Muscle of leg (tissue), 11 donors: ENCODE data around the gene EFEMP2. TPM values are rescaled to one million over a fixed set of nuclear protein-coding genes. Genes with fewer than 3 reads are reported as not detected.

Experiments
- DNase-seq: peaks from one replicate; pipeline ENCODE4 v3.0.0; 2013
- H3K27ac ChIP-seq: one replicate; pipeline ENCODE4 v1.5.1; 2013; ENCODE audit warnings: mild to moderate bottlenecking, low read length, control low read depth
- H3K27me3 ChIP-seq: one replicate; pipeline ENCODE4 v1.6.1; 2013; ENCODE audit warnings: low read length; ENCODE audit not compliant: control insufficient read depth, insufficient read depth
- H3K36me3 ChIP-seq: one replicate; pipeline ENCODE4 v1.6.1; 2013; ENCODE audit warnings: low read length; ENCODE audit not compliant: control insufficient read depth, insufficient read depth
- H3K4me1 ChIP-seq: one replicate; pipeline ENCODE4 v1.6.1; 2013; ENCODE audit warnings: low read length; ENCODE audit not compliant: control insufficient read depth, insufficient read depth
- H3K4me3 ChIP-seq: one replicate; pipeline ENCODE4 v1.5.1; 2013; ENCODE audit warnings: low read length, control low read depth
- H3K9me3 ChIP-seq: replicated peaks from 2 replicates; pipeline ENCODE4 v1.6.1; 2013; ENCODE audit warnings: low read depth, low read length; ENCODE audit not compliant: control insufficient read depth
- WGBS: methylation state at CpG from one replicate; pipeline ENCODE4 v1.1.5; 2013; ENCODE audit warnings: missing lambda C conversion rate; ENCODE audit not compliant: insufficient coverage; 5-methylcytosine and 5-hydroxymethylcytosine counted together
- polyA plus RNA-seq, 8 donors: library from polyadenylated mRNA; unstranded; fragments of 120-200 nt; gene quantifications; one replicate each; pipeline versions ENCODE4 v1.2.1 to v1.2.3, GENCODE V29; 2013; ENCODE audit warnings: inconsistent platforms in 1 of 8, low replicate concordance in 1 of 8; ENCODE audit not compliant: insufficient read length in 8 of 8, insufficient read depth in 1 of 8
- total RNA-seq: library from RNA; stranded (reverse); fragments of 120-200 nt; gene quantifications from one replicate; pipeline ENCODE4 v1.2.4, GENCODE V29; 2013

EFEMP2 gene
- total and polyA plus RNA-seq, 9 donors, result 73.9 to 138 (median 113) TPM

DNA sequence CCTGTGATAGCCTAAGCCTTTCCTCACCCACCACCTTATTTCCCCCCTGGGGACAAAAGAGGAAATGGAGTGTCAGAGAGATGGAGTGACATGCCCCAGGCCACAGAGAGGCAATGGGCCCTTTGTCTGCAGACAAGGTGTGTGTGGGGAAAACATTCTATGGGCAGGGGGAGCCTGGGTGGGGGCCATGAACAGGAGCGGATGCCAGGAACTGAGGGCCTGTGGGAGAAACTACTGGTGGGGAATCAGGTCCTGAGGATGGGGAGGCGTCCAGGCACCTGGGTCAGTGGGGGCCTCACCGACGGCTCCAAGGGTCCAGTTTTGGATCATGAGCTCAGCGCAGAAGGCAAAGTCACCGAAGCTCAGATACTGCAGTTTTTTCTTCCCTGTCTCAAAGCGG, 12.6 kb upstream of the EFEMP2 start:
- H3K4me3 ChIP-seq, result no peak overlapping the region
- H3K27ac ChIP-seq, result no peak overlapping the region
- WGBS, result 87% methylated on average over 7 of the region's 7 CpGs
- no peaks in the 10 kb centered on the region for H3K9me3 ChIP-seq
- H3K36me3 ChIP-seq, result peaks cover 48% of the 10 kb centered on the region
- DNase-seq, result no peak
- peaks cover 31% of the 10 kb centered on the region for H3K4me1 ChIP-seq
- H3K27me3 ChIP-seq, result no peaks in the 10 kb centered on the region

DNA sequence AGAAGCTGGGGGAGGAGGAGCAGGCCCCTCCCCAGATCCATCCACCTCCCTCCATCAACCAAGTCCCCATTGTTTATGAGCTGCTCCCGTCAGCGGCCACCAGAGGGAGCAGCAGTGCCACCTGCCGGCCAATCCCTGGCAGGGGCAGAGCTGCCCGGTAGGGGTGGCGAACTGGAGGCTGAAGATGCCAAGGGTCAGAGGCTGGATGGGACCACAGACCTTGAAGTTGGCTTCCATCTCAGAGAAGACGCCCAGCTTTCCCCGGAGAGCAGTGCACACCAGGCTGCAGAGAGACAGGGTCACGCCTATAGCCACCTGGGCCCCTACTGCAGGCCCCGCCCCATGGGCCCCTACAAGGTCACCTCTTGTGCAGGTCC, 12.1 kb upstream of the EFEMP2 start:
- H3K27me3 ChIP-seq, result no peaks in the 10 kb centered on the region
- DNase-seq, result peak; percentile 74
- H3K9me3 ChIP-seq, result no peaks in the 10 kb centered on the region
- H3K36me3 ChIP-seq, result peaks cover 48% of the 10 kb centered on the region
- H3K4me3 ChIP-seq, result no peak overlapping the region
- 24% methylated on average over 6 of the region's 9 CpGs for WGBS
- peaks cover 26% of the 10 kb centered on the region for H3K4me1 ChIP-seq
- no peak overlapping the region for H3K27ac ChIP-seq

DNA sequence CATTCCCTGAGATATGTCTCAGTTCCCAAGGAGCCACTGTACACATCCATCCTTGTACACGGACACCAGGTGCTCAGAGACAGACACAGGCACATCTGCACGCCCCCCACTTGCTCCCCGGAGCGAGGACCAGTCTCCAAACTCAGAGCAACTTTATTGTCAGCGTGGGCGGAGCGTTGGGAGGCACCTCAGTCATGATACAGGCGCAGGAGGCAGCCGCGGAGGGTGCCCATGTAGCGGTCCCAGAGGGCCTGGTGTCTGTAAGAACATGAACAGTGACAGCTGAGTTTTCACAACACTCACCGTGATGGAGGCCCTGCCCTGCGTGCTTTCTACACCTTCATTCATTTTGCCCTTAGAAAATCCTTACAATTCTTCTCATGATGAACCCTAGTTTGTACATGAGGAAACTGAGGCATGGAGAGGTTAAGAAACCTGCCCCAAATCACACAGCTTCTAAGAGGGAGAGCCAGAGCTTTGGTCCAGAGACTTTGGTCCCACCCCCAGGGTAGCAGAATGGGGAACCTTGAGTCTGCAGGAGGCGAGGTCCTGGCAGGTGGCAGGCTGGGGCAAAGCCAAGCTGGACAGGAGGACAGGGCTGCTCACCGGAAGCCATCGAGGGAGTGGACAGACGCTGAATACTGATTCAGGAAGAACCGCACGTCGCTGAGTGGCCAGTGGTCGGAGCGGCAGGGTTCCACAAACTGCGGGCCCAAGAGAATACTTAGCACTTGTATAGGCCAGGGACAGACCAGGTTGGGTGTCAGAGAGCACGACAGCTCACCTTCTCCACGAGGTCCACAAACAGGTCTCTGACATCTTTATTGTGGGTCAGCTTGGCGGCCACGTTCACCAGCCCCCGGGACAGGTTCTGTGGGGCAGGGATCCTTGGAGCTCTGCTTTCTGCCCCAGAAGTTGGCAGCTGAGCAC, 11.5 kb upstream of the EFEMP2 start:
- peaks cover 48% of the 10 kb centered on the region for H3K36me3 ChIP-seq
- no peak overlapping the region for H3K27ac ChIP-seq
- H3K9me3 ChIP-seq, result no peaks in the 10 kb centered on the region
- no peak overlapping the region for H3K4me3 ChIP-seq
- H3K4me1 ChIP-seq, result peaks cover 19% of the 10 kb centered on the region
- H3K27me3 ChIP-seq, result no peaks in the 10 kb centered on the region
- no peak for DNase-seq
- 84% methylated on average over 22 of the region's 28 CpGs for WGBS

- DNase-seq, result peak; percentile 10
- H3K27me3 ChIP-seq, result no peaks in the 10 kb centered on the region
- WGBS, result 85% methylated on average over 7 of the region's 13 CpGs
- H3K4me3 ChIP-seq, result no peak overlapping the region
- H3K36me3 ChIP-seq, result peaks cover 48% of the 10 kb centered on the region
- H3K4me1 ChIP-seq, result peaks cover 14% of the 10 kb centered on the region
- H3K27ac ChIP-seq, result no peak overlapping the region
- H3K9me3 ChIP-seq, result no peaks in the 10 kb centered on the region
These were observed 10.6 kb upstream of the EFEMP2 start for GRCh38 chr11:65883058-65883761.

DNA sequence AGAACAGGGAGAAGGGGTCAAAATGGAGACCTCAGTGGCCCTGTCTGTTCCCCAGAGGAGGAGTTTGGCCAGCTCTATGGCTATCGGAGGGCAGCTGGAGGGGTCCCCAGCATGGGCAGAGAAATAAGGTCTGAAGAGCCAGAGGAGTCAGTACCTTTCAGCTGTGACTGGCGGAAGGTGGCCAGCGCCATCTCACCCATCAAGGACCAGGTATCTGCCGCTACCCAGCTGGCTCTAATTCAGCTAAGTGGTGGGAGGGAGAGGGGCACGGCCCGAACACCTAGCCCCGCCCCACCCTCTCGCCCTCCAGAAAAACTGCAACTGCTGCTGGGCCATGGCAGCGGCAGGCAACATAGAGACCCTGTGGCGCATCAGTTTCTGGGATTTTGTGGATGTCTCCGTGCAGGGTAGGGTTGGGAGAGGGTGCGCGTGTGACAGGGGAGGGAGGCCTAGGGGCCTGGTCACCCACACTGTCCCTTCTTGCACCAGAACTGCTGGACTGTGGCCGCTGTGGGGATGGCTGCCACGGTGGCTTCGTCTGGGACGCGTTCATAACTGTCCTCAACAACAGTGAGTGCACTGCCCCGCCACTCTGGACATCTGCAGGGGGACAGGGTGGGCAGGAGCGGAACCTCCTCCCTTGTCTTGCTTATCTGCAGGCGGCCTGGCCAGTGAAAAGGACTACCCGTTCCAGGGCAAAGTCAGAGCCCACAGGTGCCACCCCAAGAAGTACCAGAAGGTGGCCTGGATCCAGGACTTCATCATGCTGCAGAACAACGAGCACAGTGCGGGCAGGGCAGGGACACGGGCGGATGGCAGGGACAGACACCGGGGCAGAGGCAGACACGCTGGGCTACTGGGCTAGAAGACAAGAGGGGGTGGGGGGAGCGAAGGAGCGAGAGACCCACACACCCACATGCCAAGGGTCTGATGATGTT, 9.8 kb upstream of the EFEMP2 start:
- no peaks in the 10 kb centered on the region for H3K27me3 ChIP-seq
- no peak overlapping the region for H3K4me3 ChIP-seq
- H3K4me1 ChIP-seq, result peaks cover 8% of the 10 kb centered on the region
- DNase-seq, result no peak
- H3K27ac ChIP-seq, result no peak overlapping the region
- H3K9me3 ChIP-seq, result no peaks in the 10 kb centered on the region
- 93% methylated on average over 20 of the region's 30 CpGs for WGBS
- H3K36me3 ChIP-seq, result peaks cover 48% of the 10 kb centered on the region

GRCh38 chr11:65880844-65881421, 8.3 kb upstream of the EFEMP2 start:
- DNase-seq, result no peak
- Histone ChIP-seq H3K27me3 (no peaks in the 10 kb centered on the region), H3K36me3 (peaks cover 38% of the 10 kb centered on the region), H3K4me1 (peaks cover 6% of the 10 kb centered on the region), H3K27ac (no peak overlapping the region), H3K9me3 (no peaks in the 10 kb centered on the region), H3K4me3 (no peak overlapping the region)
- WGBS, result 81% methylated on average over 4 of the region's 7 CpGs

GRCh38 chr11:65880027-65880426, 7.4 kb upstream of the EFEMP2 start:
- Histone ChIP-seq H3K4me1 (peaks cover 6% of the 10 kb centered on the region), H3K4me3 (no peak overlapping the region), H3K27ac (no peak overlapping the region), H3K36me3 (peaks cover 29% of the 10 kb centered on the region), H3K9me3 (no peaks in the 10 kb centered on the region), H3K27me3 (no peaks in the 10 kb centered on the region)
- 72% methylated on average over 6 of the region's 7 CpGs for WGBS
- no peak for DNase-seq

DNA sequence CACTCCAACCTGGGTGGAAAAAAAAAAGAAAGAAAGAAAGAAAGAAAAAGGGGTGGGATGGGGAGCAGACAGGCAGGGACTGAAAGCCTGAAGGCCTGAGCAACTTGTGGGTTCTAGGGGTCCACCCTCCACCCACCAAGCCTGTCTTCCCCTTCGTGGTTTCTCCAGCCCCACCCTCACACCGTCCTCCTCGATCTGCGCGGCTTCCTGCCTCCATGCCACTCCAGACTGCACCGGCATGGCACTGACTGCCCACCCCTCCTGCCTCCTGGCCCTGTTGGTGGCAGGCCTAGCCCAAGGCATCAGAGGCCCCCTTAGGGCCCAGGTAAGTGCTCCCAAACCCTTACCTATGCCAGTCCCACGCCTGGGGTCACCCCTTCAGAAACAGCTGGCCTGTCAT, 7.0 kb upstream of the EFEMP2 start, which contains the start of gene CTSW:
Gene CTSW (plus strand): TSS at position 221 of the 400 bp plus-strand sequence. CDS start 18 bp downstream, at position 239.
- Histone ChIP-seq H3K36me3 (peaks cover 25% of the 10 kb centered on the region), H3K27ac (no peak within 1 kb of the TSS), H3K4me3 (no peak within 1 kb of the TSS), H3K27me3 (no peaks in the 10 kb centered on the region), H3K9me3 (no peaks in the 10 kb centered on the region), H3K4me1 (peaks cover 4% of the 10 kb centered on the region)
- DNase-seq, result no peak
- WGBS, result 80% methylated on average over 5 of the region's 7 CpGs

DNA sequence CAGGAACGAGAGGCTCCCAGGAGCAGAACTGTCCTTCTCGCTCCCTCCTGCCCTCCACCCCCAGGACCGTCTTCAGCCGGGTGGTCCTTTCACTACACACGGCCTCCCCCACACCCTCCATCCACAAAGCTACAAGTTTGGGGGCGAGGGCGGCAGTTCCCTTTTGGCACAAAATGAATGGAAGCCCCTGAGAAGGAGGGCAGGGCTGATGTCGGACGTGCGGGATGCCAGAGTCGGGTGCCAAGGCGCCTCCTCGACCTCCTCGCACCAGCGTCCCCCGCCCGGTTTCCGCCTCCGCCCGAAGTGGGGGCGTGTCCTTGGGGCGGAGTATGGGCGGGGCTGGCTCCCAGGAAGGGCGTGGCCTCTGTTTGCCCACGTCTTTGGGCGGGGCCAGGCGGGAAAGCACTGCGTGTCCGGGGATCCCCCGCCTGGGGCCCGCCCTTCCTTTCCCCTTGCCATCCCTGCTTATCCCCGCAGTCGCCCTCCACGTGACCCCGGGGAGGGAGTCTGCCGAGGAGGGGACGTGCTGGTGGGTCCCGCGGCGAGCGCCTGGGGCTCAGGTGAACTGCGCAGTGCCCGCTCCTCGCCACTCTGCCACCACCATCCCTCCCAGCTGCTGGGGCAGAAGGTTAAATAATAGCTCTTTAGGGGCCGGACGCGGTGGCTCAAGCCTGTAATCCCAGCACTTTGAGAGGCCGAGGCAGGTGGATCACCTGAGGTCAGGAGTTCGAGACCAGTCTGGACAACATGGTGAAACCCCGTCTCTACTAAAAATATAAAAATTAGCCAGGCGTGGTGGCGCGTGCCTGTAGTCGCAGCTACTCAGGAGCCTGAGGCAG, 937 bp upstream of the EFEMP2 start:
- Histone ChIP-seq H3K9me3 (no peaks in the 10 kb centered on the region), H3K4me1 (peaks cover 33% of the 10 kb centered on the region), H3K36me3 (peaks cover 28% of the 10 kb centered on the region), H3K4me3 (peak overlapping the region; percentile 60), H3K27me3 (no peaks in the 10 kb centered on the region), H3K27ac (peak overlapping the region; percentile 93)
- DNase-seq, result peak; percentile 96
- WGBS, result under 1% methylated on average over 34 of the region's 54 CpGs
